ENCODE data around the gene CACNA1D. TPM values are rescaled to one million over a fixed set of nuclear protein-coding genes. Genes with fewer than 3 reads are reported as not detected.
A peak's percentile ranks its signal among the peaks of the same experiment; 100 is the strongest.
"Not testable (repeated sequence)": the region's sequence is repeated elsewhere in the genome, so short reads cannot be mapped to it uniquely, and the experiment has no call there.

Gene CACNA1D
- total RNA-seq = 5.7 TPM

DNA sequence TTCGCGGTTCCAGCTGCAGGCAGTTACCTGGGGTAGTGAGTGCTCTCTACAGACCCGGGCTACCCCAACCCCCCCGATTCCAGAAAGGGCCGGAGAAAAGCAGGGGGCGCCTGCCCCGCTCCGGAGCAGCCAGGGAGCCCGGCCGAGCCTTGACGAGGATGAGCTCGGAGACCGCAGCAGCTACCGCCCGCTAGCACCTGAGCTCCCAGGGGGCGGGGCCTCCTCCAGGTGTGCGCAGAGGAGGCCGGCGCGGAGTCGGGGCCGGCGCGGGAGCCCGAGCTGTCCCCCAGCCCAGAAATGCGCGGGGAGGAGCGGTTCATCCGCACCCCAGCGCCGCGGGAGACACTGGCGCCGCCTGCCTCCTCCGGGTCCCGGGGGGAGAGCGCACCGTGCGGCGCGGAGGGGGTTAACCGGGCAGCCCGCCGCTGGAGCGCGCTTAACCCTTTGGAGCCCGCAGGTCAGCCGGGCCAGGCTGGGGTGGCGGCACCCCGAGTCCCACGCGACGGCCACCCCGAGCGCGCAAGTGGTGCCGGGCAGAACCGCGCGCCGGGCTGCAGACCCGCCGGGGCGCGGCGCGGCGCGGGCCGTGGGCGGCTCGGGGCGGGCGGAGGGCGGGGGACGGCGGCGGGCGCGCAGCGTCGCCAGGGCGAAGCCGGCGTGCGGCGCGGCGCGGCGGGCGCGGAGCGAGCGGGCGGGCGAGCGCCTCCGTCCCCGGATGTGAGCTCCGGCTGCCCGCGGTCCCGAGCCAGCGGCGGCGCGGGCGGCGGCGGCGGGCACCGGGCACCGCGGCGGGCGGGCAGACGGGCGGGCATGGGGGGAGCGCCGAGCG, at the start of gene CACNA1D:
CACNA1D (plus strand) TSS at position 649 of the 829 bp plus-strand sequence. CDS start 556 bp downstream, outside the sequence.
- peaks cover 29 to 45% (median 32%) of the 10 kb centered on the region in 3 donors for H3K27me3 ChIP-seq (ENCODE audit: control insufficient read depth in 3 of 3, insufficient read depth in 3 of 3, low read length in 3 of 3)
- H3K4me1 ChIP-seq (ENCODE audit: control insufficient read depth in 3 of 3, insufficient read depth in 3 of 3, low read length in 3 of 3) = peaks cover 6 to 13% (median 11%) of the 10 kb centered on the region in 3 donors
- H3K27ac ChIP-seq (ENCODE audit: low read depth, low read length) = no peak within 1 kb of the TSS
- no peaks in the 10 kb centered on the region for H3K9me3 ChIP-seq (ENCODE audit: control insufficient read depth in 3 of 3, low read length in 3 of 3)
- H3K4me3 ChIP-seq (ENCODE audit: low read length in 3 of 3) = peak within 1 kb of the TSS; percentile 14 to 52 (median 51)
- no peak within 1 kb of the TSS for H3K9ac ChIP-seq (ENCODE audit: low read depth in 1 of 3, low read length in 3 of 3)
- no peaks in the 10 kb centered on the region for H3K36me3 ChIP-seq (ENCODE audit: control insufficient read depth in 3 of 3, insufficient read depth in 3 of 3, low read length in 3 of 3)

GRCh38 chr3:53457068-53457467, 37.3 kb upstream of the CACNA1D start:
- Histone ChIP-seq H3K9ac (ENCODE audit: low read depth in 1 of 3, low read length in 3 of 3) (no peak overlapping the region), H3K9me3 (ENCODE audit: control insufficient read depth in 3 of 3, low read length in 3 of 3) (no peaks in the 10 kb centered on the region), H3K4me1 (ENCODE audit: control insufficient read depth in 3 of 3, insufficient read depth in 3 of 3, low read length in 3 of 3) (no peaks in the 10 kb centered on the region), H3K27ac (ENCODE audit: low read depth, low read length) (no peak overlapping the region), H3K4me3 (ENCODE audit: low read length in 3 of 3) (no peak overlapping the region), H3K36me3 (ENCODE audit: control insufficient read depth in 3 of 3, insufficient read depth in 3 of 3, low read length in 3 of 3) (no peaks in the 10 kb centered on the region), H3K27me3 (ENCODE audit: control insufficient read depth in 3 of 3, insufficient read depth in 3 of 3, low read length in 3 of 3) (no peaks in the 10 kb centered on the region)

GRCh38 chr3:53460326-53460725, 34.1 kb upstream of the CACNA1D start:
- Histone ChIP-seq H3K4me3 (ENCODE audit: low read length in 3 of 3) (no peak overlapping the region), H3K9me3 (ENCODE audit: control insufficient read depth in 3 of 3, low read length in 3 of 3) (peaks cover 0 to 2% (median 0%) of the 10 kb centered on the region in 3 donors), H3K27ac (ENCODE audit: low read depth, low read length) (no peak overlapping the region), H3K4me1 (ENCODE audit: control insufficient read depth in 3 of 3, insufficient read depth in 3 of 3, low read length in 3 of 3) (no peaks in the 10 kb centered on the region), H3K9ac (ENCODE audit: low read depth in 1 of 3, low read length in 3 of 3) (no peak overlapping the region), H3K36me3 (ENCODE audit: control insufficient read depth in 3 of 3, insufficient read depth in 3 of 3, low read length in 3 of 3) (no peaks in the 10 kb centered on the region), H3K27me3 (ENCODE audit: control insufficient read depth in 3 of 3, insufficient read depth in 3 of 3, low read length in 3 of 3) (no peaks in the 10 kb centered on the region)

DNA sequence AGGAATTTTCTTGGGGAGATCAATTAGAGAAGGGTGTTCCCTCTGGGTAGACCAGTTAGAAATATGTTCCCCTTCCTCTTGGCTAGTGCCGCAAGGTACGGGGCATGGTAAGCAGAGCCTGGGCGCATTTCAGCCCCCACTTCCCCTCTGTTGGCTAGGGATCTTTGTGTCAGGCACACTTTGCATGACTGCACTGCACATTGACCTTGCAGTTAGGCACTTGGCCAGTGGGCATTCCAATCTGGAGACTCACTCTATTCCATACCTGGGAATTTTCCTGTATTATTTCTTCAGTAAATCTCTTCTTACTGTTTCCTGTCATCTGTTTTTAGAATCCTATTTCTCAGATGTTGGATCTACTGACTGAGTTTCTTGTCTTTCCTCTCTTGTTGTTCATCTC, 30.0 kb upstream of the CACNA1D start:
- H3K9me3 ChIP-seq (ENCODE audit: control insufficient read depth in 3 of 3, low read length in 3 of 3) = peaks cover 0 to 2% (median 0%) of the 10 kb centered on the region in 3 donors
- H3K27ac ChIP-seq (ENCODE audit: low read depth, low read length) = no peak overlapping the region
- no peaks in the 10 kb centered on the region for H3K36me3 ChIP-seq (ENCODE audit: control insufficient read depth in 3 of 3, insufficient read depth in 3 of 3, low read length in 3 of 3)
- no peak overlapping the region for H3K9ac ChIP-seq (ENCODE audit: low read depth in 1 of 3, low read length in 3 of 3)
- no peak overlapping the region for H3K4me3 ChIP-seq (ENCODE audit: low read length in 3 of 3)
- H3K27me3 ChIP-seq (ENCODE audit: control insufficient read depth in 3 of 3, insufficient read depth in 3 of 3, low read length in 3 of 3) = no peaks in the 10 kb centered on the region
- H3K4me1 ChIP-seq (ENCODE audit: control insufficient read depth in 3 of 3, insufficient read depth in 3 of 3, low read length in 3 of 3) = no peaks in the 10 kb centered on the region

DNA sequence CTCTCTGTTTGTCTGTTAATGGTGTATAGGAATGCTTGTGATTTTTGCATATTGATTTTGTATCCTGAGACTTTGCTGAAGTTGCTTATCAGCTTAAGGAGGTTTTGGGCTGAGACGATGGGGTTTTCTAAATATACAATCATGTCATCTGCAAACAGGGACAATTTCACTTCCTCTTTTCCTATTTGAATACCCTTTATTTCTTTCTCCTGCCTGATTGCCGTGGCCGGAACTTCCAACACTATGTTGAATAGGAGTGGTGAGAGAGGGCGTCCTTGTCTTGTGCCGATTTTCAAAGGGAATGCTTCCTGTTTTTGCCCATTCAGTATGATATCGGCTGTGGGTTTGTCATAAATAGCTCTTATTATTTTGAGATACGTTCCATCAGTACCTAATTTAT, 24.7 kb upstream of the CACNA1D start:
- H3K27me3 ChIP-seq (ENCODE audit: control insufficient read depth in 3 of 3, insufficient read depth in 3 of 3, low read length in 3 of 3); H3K4me1 ChIP-seq (ENCODE audit: control insufficient read depth in 3 of 3, insufficient read depth in 3 of 3, low read length in 3 of 3); H3K9ac ChIP-seq (ENCODE audit: low read depth in 1 of 3, low read length in 3 of 3): not testable (repeated sequence)

GRCh38 chr3:53473422-53473821, 21.0 kb upstream of the CACNA1D start:
- Histone ChIP-seq H3K27ac (ENCODE audit: low read depth, low read length) (no peak overlapping the region), H3K27me3 (ENCODE audit: control insufficient read depth in 3 of 3, insufficient read depth in 3 of 3, low read length in 3 of 3) (peaks cover 0 to 4% (median 2%) of the 10 kb centered on the region in 3 donors), H3K36me3 (ENCODE audit: control insufficient read depth in 3 of 3, insufficient read depth in 3 of 3, low read length in 3 of 3) (no peaks in the 10 kb centered on the region), H3K4me1 (ENCODE audit: control insufficient read depth in 3 of 3, insufficient read depth in 3 of 3, low read length in 3 of 3) (no peaks in the 10 kb centered on the region), H3K9ac (ENCODE audit: low read depth in 1 of 3, low read length in 3 of 3) (no peak overlapping the region), H3K4me3 (ENCODE audit: low read length in 3 of 3) (no peak overlapping the region), H3K9me3 (ENCODE audit: control insufficient read depth in 3 of 3, low read length in 3 of 3) (no peaks in the 10 kb centered on the region)

More for the DNA sequence above, 24.7 kb upstream of the CACNA1D start:
- H3K4me3 ChIP-seq (ENCODE audit: low read length in 3 of 3); H3K9me3 ChIP-seq (ENCODE audit: control insufficient read depth in 3 of 3, low read length in 3 of 3); H3K27ac ChIP-seq (ENCODE audit: low read depth, low read length); H3K36me3 ChIP-seq (ENCODE audit: control insufficient read depth in 3 of 3, insufficient read depth in 3 of 3, low read length in 3 of 3): not testable (repeated sequence)

- H3K27me3 ChIP-seq (ENCODE audit: control insufficient read depth in 3 of 3, insufficient read depth in 3 of 3, low read length in 3 of 3) = not testable (repeated sequence)
Measured at GRCh38 chr3:53476372-53476771, 18.0 kb upstream of the CACNA1D start.

DNA sequence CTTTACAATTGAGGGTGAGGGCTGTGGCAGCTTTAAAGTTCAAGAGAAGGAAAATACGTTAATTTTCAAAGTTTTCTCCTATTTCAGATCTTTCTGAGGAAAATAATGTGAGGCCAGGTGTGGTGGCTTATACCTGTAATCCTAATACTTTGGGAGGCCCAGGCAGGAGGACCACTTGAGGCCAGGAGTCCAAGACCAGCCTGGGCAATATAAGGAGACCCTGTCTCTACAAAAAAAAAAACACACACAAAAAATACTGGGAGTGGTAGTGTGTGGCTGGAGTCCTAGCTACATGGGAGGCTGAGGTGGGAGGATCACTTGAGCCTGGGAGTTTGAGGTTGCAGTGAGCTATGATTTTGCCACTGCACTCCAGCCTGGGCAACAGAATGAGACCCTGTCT, 16.7 kb upstream of the CACNA1D start:
- not testable (repeated sequence) for H3K27me3 ChIP-seq (ENCODE audit: control insufficient read depth in 3 of 3, insufficient read depth in 3 of 3, low read length in 3 of 3); H3K4me3 ChIP-seq (ENCODE audit: low read length in 3 of 3); H3K4me1 ChIP-seq (ENCODE audit: control insufficient read depth in 3 of 3, insufficient read depth in 3 of 3, low read length in 3 of 3)

More at GRCh38 chr3:53476372-53476771, 18.0 kb upstream of the CACNA1D start:
- not testable (repeated sequence) for H3K4me3 ChIP-seq (ENCODE audit: low read length in 3 of 3); H3K9me3 ChIP-seq (ENCODE audit: control insufficient read depth in 3 of 3, low read length in 3 of 3); H3K27ac ChIP-seq (ENCODE audit: low read depth, low read length); H3K36me3 ChIP-seq (ENCODE audit: control insufficient read depth in 3 of 3, insufficient read depth in 3 of 3, low read length in 3 of 3); H3K4me1 ChIP-seq (ENCODE audit: control insufficient read depth in 3 of 3, insufficient read depth in 3 of 3, low read length in 3 of 3); H3K9ac ChIP-seq (ENCODE audit: low read depth in 1 of 3, low read length in 3 of 3)

GRCh38 chr3:53478166-53478830, 16.1 kb upstream of the CACNA1D start:
- Histone ChIP-seq H3K36me3 (ENCODE audit: control insufficient read depth in 3 of 3, insufficient read depth in 3 of 3, low read length in 3 of 3) (no peaks in the 10 kb centered on the region), H3K27me3 (ENCODE audit: control insufficient read depth in 3 of 3, insufficient read depth in 3 of 3, low read length in 3 of 3) (peaks cover 4 to 7% (median 7%) of the 10 kb centered on the region in 3 donors), H3K4me3 (ENCODE audit: low read length in 3 of 3) (no peak overlapping the region), H3K9ac (ENCODE audit: low read depth in 1 of 3, low read length in 3 of 3) (no peak overlapping the region), H3K9me3 (ENCODE audit: control insufficient read depth in 3 of 3, low read length in 3 of 3) (no peaks in the 10 kb centered on the region), H3K27ac (ENCODE audit: low read depth, low read length) (no peak overlapping the region), H3K4me1 (ENCODE audit: control insufficient read depth in 3 of 3, insufficient read depth in 3 of 3, low read length in 3 of 3) (no peaks in the 10 kb centered on the region)

More for the DNA sequence above, 16.7 kb upstream of the CACNA1D start:
- not testable (repeated sequence) for H3K9ac ChIP-seq (ENCODE audit: low read depth in 1 of 3, low read length in 3 of 3); H3K36me3 ChIP-seq (ENCODE audit: control insufficient read depth in 3 of 3, insufficient read depth in 3 of 3, low read length in 3 of 3); H3K9me3 ChIP-seq (ENCODE audit: control insufficient read depth in 3 of 3, low read length in 3 of 3); H3K27ac ChIP-seq (ENCODE audit: low read depth, low read length)
